Lung microvascular endothelial cell (primary cell): ENCODE results near the gene TDRD3. TPM values are rescaled to one million over a fixed set of nuclear protein-coding genes. Genes with fewer than 3 reads are reported as not detected.
"Not testable (repeated sequence)": the region's sequence is repeated elsewhere in the genome, so short reads cannot be mapped to it uniquely, and the experiment has no call there.

Experiments
- DNase-seq, 2 donors: peaks; one replicate each; pipeline versions ENCODE4 v3.0.0 to v3.0.0-alpha.2; 2010; ENCODE audit warnings: low read depth in 2 of 2
- total RNA-seq: library from RNA; depleted of rRNA; stranded (reverse); fragments of >200 nt; gene quantifications from 2 replicates; pipeline ENCODE4 v1.2.1, GENCODE V29; 2014

Gene TDRD3
- total RNA-seq, 1 donor from 2014 or later = 12.3 TPM

- peak; percentile 2 to 17 for DNase-seq
Measured at GRCh38 chr13:60398379-60398891, 1.4 kb downstream of the TDRD3 start.

- DNase-seq = peak; percentile 15 to 20
Measured at GRCh38 chr13:60398907-60399589, 2.0 kb downstream of the TDRD3 start.

DNA sequence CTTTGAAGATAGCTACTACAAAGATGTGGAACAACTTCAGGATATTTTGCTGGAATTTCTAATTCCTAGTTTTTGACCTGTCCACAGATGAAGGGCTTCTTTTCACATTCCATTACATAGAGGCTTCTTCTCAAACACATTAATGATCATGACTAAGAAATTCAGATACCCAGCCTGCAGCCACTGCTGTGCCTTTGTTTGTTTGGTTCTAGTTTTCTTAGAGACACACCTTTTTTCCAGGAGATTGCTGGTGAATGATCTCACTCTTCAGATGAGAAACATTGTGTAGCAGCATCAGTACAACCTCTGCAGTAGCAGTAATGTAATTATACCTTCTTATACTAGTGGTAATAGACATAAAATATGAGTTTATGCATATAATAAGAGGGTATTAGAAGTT is 5.0 kb downstream of the TDRD3 start:
- no peak for DNase-seq

DNA sequence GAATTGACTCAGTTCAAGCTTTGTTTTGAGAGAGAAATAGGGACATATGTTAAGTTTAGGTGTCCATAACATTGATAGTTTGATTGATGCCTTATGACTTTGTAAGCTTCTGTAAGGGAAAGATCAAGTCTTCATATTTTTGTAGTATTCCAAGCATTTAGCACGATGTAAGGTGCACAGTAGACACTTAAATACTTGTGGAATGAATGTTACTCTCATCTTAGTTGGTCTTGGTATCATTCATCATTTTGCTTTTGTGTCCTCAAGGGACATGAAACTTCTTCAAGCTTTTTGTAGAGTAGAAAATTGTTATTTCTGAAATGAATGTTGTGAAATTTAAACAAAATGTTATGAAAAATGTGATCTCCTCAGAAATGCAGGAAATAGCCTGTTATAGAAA is 10.1 kb downstream of the TDRD3 start:
- no peak for DNase-seq

GRCh38 chr13:60407852-60408251 is 10.8 kb downstream of the TDRD3 start:
- not testable (repeated sequence) for DNase-seq

DNA sequence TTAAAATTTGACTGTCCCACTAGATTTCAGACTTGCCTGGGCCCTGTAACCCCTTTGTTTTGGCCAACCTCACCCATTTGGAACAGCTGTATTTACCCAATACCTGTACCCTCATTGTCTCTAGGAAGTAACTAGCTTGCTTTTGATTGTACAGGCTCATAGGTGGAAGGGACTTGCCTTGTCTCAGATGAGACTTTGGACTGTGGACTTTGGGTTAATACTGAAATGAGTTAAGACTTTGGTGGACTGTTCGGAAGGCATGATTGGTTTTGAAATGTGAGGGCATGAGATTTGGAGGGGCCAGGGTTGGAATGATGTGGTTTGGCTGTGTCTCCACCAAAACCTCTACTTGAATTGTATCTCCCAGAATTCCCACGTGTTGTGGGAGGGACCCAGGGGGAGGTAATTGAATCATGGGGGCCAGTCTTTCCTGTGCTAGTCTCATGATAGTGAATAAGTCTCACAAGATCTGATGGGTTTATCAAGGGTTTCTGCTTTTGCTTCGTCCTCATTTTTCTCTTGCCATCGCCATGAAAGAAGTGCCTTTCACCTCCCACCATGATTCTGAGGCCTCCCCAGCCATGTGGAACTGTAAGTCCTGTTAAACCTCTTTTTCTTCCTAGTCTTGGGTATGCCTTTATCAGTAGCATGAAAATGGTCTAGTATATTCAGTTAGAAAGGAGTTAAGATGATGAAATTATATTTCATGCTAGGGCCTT is 12.7 kb downstream of the TDRD3 start:
- not testable (repeated sequence) for DNase-seq

GRCh38 chr13:60410299-60410698 is 13.3 kb downstream of the TDRD3 start:
- DNase-seq = no peak

- no peak for DNase-seq
Measured at GRCh38 chr13:60411464-60411863, 14.4 kb downstream of the TDRD3 start.

DNA sequence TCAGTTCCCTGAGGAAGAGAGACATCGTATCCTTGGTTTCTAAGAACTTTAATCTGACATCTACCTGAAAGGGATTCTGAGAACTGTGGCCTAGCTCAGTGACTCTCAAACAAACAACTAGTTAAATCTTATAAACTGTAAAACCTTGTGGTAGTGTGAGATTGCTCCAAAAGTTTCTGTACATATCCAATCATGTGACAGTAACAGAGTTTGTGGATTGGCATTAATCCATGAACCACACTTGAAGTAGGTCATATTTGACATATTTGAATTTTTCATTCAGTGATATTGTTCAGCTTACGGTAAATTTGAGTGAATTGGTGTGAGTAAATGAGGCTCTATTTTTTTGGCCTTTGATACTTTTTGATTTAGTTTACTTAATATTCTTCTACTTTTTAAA is 15.0 kb downstream of the TDRD3 start:
- DNase-seq = no peak

DNA sequence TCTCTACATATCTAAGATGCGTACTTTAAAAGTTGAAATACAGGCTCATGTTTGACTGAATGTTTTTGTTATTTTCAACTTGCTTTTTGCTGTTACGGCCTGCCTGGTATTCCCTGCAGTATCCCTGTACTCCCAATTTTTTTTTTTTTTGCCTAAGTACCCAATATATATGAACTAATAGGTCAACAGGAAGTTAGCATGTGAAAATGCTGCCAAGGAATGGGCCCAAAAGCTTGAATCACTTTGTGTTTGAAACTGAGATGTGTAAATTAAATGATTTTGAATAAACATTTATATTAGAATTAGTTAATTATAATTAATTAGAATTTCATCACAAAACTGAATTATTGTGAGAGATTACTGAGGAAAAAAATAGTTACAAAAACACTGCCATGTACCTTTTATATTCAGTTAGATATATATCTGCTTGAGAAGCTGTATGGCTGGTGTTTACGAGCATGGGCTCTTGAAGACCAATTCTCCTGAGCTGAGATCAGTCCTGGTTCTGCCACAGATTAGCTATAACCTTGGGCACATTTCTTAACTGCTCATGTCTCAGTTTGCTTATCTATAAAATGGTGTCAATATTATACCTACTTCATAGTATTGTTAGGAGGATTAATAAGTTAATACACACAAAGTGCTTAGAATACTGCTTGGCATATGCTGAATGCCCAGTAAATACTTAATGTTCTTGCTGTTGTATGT is 16.0 kb downstream of the TDRD3 start:
- peak in 1 of 2 donors; percentile 2 for DNase-seq

DNA sequence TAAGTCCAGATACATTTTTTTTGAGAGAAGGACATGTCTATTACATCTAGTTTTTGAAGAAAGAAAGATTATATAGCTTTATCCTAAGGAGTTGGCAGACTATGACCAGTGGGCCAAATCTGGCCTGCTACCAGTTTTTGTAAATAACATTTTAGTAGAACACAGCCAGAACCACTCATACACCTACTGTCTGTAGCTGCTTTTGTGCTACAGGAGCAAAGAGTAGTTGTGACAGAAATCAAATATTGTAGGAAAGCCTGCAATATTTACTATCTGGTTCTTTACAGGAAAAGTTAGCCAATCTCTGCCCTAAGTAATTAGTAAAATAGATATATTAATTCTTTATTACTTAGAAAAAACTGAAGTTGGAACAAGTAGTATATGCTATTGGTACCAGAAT is 17.2 kb downstream of the TDRD3 start:
- no peak for DNase-seq

GRCh38 chr13:60417734-60418133 is 20.7 kb downstream of the TDRD3 start:
- DNase-seq = no peak

DNA sequence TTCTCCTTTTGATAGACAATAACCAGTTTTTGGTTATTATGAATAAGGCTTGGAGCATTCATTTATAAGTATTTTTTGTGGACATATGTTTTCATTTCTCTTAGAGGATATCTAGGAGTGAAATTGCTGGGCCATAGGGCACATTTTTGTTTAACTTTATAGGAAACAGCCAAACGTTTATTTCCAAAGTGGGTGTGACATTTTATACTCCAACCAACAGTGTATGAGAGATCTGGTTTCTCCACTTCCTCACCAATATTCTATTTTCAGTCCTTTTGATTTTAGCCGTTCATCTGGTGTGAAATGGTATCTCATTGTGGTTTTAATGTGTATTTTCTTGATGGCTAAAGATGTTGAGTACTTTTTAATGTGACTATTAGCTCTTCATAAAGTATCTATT is 21.9 kb downstream of the TDRD3 start:
- DNase-seq = no peak

DNA sequence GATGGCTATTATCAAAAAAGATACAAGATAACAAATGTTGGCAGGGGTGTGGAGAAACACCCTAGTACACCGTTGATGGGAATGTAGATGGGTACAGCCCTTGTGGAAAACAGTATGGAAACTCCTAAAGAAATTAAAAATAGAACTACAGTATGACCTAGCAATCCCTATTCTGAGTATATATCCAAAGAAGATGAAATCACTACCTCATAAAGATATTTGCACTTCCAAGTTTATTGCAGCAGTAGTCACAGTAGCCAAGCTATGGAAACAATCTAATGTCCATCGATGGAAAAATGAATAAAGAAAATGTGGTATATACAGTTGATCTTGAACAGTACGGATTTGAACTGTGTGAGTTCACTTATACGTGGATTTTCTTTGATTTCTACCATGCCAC is 28.3 kb downstream of the TDRD3 start:
- no peak for DNase-seq

DNA sequence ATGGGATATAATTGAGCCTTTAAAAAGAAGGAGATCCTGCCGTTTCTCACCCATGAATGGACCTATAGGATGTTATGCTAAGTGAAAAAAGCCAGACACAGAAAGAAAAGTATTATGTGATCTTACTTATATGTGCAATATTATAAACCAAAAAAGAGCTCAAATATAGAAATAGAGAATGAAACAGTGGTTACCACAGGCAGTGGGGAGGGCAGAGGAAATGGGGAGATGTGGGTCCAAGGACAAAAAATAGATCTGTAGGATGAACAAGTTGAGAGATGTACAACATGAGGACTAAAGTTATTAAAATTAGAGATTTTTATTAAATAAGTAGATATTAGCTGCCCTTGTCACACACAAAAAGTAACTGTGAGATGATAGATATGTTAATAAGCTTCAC is 29.1 kb downstream of the TDRD3 start:
- no peak for DNase-seq

- DNase-seq = no peak
Measured at GRCh38 chr13:60427285-60427684, 30.3 kb downstream of the TDRD3 start.

GRCh38 chr13:60431108-60431700 is 34.2 kb downstream of the TDRD3 start:
- peak; percentile 77 to 78 for DNase-seq

DNA sequence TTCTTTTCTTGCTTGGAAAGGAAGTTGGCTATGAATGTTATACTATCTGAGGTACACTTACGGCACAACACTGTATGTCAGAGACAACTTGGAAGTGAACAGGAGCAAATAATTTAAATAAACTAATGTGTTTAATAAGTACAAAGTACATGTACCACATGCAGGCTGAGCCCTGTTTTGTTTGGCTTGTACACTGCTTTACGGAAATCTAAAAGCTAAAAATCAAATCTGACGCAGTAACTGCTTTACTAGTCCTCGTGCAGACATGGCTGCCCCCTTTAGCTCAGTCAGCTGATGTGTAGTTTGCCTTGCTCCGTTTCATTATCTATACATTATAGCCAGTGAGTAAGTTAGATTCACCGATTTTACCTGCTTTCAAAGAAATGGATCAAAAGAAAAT is 36.5 kb downstream of the TDRD3 start:
- no peak for DNase-seq

DNA sequence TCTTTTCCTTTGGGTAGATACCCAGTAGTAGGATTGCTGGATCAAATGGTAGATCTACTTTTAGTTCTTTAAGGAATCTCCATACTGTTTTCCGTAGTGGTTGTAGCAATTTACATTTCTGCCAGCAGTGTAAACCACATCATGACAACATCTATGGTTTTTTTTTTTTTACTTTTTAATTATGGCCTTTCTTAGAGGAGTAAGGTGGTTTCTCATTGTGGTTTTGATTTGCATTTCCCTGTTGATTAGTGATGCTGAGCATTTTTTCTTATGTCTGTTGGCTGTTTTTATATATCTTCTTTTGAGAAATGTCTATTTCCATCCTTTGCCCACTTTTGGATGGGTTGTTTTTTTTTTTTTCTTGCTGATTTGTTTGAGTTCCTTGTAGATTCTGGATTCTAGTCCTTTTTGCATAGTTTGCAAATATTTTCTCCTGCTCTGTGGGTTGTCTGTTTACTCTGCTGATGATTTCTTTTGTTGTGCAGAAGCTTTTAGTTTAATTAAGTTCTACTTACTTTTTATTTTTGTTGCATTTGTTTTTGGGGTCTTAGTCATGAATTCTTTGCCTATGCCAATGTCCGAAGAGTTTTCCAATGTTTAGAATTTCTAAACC is 38.8 kb downstream of the TDRD3 start:
- no peak for DNase-seq

GRCh38 chr13:60439201-60439600 is 42.2 kb downstream of the TDRD3 start:
- DNase-seq = no peak

DNA sequence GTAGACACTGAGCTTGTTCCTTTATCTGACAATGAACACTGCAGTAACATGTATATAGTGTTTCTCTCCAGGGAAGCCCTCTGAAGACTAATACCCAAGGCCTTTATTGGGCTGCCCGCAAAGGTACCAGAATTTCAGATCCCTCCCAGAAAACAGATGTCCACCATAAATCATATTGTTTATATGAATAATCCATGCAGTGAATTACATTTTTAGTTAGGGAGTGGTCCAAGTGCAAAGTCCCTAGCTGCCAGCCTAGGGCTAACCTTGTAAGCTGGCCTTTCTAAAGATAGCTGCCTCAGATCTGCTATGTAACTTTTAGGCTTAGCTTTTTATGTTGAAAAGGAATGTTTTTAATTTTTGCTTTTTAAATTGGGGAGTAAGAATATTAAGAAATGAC is 44.7 kb downstream of the TDRD3 start:
- DNase-seq = no peak
